ENCODE measurements around the gene TCHHL1.

The TCHHL1 gene

DNA sequence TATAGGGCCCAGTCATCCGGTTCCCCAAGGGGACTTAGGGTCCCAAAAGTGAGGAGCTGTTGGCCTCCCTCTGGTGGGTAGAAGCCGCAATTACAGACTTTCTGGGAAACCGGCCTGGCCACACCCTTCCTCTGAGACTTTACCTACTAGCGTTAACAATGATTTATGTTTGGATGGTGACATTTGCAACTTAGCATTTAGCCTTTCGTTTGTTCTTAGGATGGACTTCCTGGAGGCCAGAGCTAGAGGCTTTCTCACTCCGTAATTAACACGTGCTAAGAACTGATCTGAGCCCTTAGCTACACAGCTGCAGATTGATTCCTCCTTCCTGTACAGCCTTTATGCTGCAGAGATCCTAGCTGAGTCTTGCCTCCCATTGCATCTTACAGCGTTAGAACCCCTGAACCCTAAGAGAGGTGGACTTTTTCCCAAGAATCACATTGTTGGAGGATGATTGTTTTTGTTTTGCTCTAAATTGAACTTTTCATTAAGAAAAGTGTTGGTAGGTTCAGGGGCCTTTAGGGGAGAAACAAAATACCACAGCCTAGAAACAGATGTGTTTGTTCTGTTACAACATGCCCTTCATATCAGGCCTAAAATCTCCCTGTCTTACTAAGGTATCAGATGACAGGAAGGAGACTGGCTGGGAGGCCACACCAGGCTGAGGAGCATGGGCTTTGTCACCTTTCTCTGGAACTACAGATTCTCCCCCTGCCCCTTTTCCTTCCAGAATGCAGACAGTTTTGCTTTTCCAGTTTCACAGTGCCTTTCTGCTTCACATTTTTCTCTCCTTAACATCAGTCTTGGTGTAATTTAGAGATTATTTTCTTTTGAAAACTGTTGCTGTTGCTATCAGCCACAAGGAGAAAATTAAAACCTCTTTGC lies 54.0 kb downstream of the TCHHL1 start:
- TF ChIP-seq, protein P1, sequence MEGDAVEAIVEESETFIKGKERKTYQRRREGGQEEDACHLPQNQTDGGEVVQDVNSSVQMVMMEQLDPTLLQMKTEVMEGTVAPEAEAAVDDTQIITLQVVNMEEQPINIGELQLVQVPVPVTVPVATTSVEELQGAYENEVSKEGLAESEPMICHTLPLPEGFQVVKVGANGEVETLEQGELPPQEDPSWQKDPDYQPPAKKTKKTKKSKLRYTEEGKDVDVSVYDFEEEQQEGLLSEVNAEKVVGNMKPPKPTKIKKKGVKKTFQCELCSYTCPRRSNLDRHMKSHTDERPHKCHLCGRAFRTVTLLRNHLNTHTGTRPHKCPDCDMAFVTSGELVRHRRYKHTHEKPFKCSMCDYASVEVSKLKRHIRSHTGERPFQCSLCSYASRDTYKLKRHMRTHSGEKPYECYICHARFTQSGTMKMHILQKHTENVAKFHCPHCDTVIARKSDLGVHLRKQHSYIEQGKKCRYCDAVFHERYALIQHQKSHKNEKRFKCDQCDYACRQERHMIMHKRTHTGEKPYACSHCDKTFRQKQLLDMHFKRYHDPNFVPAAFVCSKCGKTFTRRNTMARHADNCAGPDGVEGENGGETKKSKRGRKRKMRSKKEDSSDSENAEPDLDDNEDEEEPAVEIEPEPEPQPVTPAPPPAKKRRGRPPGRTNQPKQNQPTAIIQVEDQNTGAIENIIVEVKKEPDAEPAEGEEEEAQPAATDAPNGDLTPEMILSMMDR (IDR thresholded peaks at IDR 0.05; ENCODE audit: low read depth, low read length, missing control alignments): peak; percentile 76
- no peak for DNase-seq (ENCODE audit: low read depth)
- H3K4me3 ChIP-seq (ENCODE audit: low read depth, low read length): peak overlapping the region; percentile 90
- in situ Hi-C loops (cut with HindIII; ENCODE audit: low sequenced_read_pairs): no loop called here

DNA sequence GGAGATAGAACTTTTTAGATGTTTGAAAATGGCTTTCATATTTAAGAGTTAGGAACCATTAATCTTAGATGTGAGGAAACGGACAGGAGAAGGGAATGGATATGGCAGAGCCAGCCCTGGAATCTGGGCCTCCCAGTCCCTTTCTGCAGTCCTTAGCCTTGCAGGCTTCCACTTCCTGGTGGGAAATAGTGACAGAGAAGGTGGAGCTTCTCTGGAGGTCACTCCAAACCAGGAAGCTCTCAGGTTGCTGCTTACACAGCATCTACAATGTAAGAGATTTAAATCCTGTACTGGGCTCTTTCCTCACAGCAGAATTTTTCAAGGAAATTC lies 54.6 kb downstream of the TCHHL1 start:
- peak overlapping the region; percentile 90 for H3K4me3 ChIP-seq (ENCODE audit: low read depth, low read length)
- TF ChIP-seq, protein P1 (IDR thresholded peaks at IDR 0.05; ENCODE audit: low read depth, low read length, missing control alignments): no peak
- no peak for DNase-seq (ENCODE audit: low read depth)
- in situ Hi-C loops (cut with HindIII; ENCODE audit: low sequenced_read_pairs): no loop called here

Measured in astrocyte of the cerebellum (primary cell).